Chondrocyte (in vitro differentiated cells): ENCODE measurements around the gene RYR2. TPM values are rescaled to one million over a fixed set of nuclear protein-coding genes. Genes with fewer than 3 reads are reported as not detected.

Experiments used
- DNase-seq: peaks from one replicate; pipeline ENCODE4 v3.0.0; 2021; ENCODE audit warnings: mixed read lengths, low spot score
- H3K27ac Mint-ChIP-seq: one replicate; pipeline ENCODE4 v1.8.0; 2021; ENCODE audit warnings: mild to moderate bottlenecking, moderate library complexity, mixed read lengths; ENCODE audit not compliant: unreplicated experiment
- H3K27me3 Mint-ChIP-seq: 2 replicates; pipeline ENCODE4 v1.8.0; 2021; ENCODE audit warnings: low read depth, mixed read lengths
- H3K36me3 Mint-ChIP-seq: 2 replicates; pipeline ENCODE4 v1.8.0; 2021; ENCODE audit warnings: low read depth, mixed read lengths
- H3K4me1 Mint-ChIP-seq: 2 replicates; pipeline ENCODE4 v1.8.0; 2021; ENCODE audit warnings: low read depth, mild to moderate bottlenecking, mixed read lengths
- H3K4me3 Mint-ChIP-seq: one replicate; pipeline ENCODE4 v1.8.0; 2021; ENCODE audit warnings: mild to moderate bottlenecking, moderate library complexity, mixed read lengths; ENCODE audit not compliant: unreplicated experiment
- H3K9me3 Mint-ChIP-seq: 2 replicates; pipeline ENCODE4 v1.8.0; 2021; ENCODE audit warnings: low read depth, mixed read lengths
- total RNA-seq: library from RNA; stranded (reverse); gene quantifications from 3 replicates; pipeline ENCODE4 v1.2.1, GENCODE V29; 2021
- TF ChIP-seq, protein P1 (sequence below): fragments of 200-600 bp; sonication (generic); IDR thresholded peaks from 2 replicates; pipeline ENCODE4 v1.5.0; 2021; ENCODE audit warnings: antibody characterized with exemption, mild to moderate bottlenecking, moderate library complexity

The RYR2 gene
- total RNA-seq, 1 donor from 2014 or later: 0.12 TPM

DNA sequence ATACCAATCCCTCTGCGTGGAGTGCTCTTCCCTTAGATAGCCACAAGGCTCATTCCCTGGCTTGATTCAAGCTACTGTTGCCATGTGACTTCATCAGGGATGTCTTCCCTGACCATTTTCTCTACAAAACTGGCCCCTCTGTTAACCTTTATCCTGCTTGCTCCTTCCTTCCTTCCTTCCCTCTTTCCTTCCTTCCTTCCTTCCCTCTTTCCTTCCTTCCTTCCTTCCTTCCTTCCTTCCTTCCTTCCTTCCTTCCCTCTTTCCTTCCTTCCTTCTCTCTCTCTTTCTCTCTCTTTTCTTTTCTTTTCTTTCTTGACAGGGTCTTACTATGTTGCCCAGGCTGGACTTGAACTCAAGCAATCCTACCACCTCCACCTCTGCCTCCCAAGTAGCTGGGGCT lies 6.2 kb upstream of the RYR2 start:
- Mint-ChIP-seq H3K9me3 (no peaks in the 10 kb centered on the region), H3K4me1 (peaks cover 15% of the 10 kb centered on the region), H3K4me3 (no peak overlapping the region), H3K36me3 (no peaks in the 10 kb centered on the region), H3K27ac (no peak overlapping the region), H3K27me3 (peaks cover 14% of the 10 kb centered on the region)
- no peak for DNase-seq
- TF ChIP-seq, protein P1, sequence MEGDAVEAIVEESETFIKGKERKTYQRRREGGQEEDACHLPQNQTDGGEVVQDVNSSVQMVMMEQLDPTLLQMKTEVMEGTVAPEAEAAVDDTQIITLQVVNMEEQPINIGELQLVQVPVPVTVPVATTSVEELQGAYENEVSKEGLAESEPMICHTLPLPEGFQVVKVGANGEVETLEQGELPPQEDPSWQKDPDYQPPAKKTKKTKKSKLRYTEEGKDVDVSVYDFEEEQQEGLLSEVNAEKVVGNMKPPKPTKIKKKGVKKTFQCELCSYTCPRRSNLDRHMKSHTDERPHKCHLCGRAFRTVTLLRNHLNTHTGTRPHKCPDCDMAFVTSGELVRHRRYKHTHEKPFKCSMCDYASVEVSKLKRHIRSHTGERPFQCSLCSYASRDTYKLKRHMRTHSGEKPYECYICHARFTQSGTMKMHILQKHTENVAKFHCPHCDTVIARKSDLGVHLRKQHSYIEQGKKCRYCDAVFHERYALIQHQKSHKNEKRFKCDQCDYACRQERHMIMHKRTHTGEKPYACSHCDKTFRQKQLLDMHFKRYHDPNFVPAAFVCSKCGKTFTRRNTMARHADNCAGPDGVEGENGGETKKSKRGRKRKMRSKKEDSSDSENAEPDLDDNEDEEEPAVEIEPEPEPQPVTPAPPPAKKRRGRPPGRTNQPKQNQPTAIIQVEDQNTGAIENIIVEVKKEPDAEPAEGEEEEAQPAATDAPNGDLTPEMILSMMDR: no peak

DNA sequence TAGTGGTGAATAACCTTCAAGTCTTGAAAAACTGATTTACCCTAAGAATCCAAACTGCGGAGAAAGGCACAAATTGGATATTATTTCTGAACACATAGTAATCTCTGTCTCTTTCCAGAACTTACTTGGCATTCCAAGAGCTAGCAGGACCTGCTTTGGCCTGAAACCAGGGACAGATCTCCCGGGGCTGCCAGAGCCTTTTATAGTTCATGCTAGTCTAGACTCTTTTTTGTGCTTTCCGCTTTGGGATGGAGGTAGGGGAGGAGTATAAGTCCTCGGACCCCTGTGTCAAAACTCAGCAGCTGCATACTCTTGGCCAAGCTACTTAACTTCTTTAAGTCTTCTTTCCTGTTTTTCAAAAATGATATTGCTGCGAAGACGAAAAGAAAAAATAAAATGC lies 3.8 kb upstream of the RYR2 start:
- TF ChIP-seq, protein P1: no peak
- Mint-ChIP-seq H3K27ac (no peak overlapping the region), H3K4me1 (peaks cover 12% of the 10 kb centered on the region), H3K4me3 (no peak overlapping the region), H3K27me3 (peaks cover 32% of the 10 kb centered on the region), H3K36me3 (no peaks in the 10 kb centered on the region), H3K9me3 (no peaks in the 10 kb centered on the region)
- no peak for DNase-seq

DNA sequence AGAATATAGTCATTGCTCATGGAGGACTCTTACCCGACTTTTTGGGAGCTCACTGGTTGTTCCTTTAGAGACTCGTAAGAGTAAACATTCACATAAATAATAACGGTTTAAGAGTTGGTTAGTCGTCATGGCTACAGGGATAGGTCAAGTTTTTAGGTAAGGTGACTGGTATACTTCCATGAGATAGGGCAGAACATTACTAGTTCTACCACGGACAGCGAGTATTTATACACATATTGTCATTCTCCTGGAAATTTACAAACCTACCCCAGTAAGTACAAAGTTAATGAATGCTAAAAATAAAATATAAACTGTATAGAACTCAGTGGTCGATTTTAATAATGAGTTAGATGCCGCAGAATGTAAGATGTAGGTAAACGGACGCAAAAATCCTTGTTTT lies 1.2 kb upstream of the RYR2 start:
- Mint-ChIP-seq H3K27me3 (peaks cover 49% of the 10 kb centered on the region), H3K9me3 (no peaks in the 10 kb centered on the region), H3K4me1 (peaks cover 17% of the 10 kb centered on the region), H3K27ac (no peak overlapping the region), H3K36me3 (no peaks in the 10 kb centered on the region), H3K4me3 (no peak overlapping the region)
- TF ChIP-seq, protein P1: no peak
- no peak for DNase-seq

DNA sequence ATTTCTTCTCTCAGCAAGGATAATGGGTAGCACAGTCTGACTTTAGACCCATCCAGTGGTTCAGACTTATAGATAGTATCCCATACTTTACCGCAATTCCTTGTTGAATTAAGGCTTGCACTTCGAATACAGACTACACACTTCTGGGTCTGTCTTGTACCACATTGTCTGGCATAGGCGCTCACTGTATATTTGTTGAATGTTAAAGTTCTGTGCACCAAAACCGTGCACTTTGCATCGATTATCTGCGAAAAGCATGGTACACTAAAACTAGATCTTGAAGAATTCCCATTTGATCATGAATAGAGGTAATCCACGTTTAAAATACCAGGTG lies 556 bp upstream of the RYR2 start:
- peaks cover 17% of the 10 kb centered on the region for H3K4me1 Mint-ChIP-seq
- peak overlapping the region; percentile 64 for H3K4me3 Mint-ChIP-seq
- no peaks in the 10 kb centered on the region for H3K9me3 Mint-ChIP-seq
- peaks cover 49% of the 10 kb centered on the region for H3K27me3 Mint-ChIP-seq
- H3K27ac Mint-ChIP-seq: no peak overlapping the region
- TF ChIP-seq, protein P1: no peak
- DNase-seq: no peak
- no peaks in the 10 kb centered on the region for H3K36me3 Mint-ChIP-seq

DNA sequence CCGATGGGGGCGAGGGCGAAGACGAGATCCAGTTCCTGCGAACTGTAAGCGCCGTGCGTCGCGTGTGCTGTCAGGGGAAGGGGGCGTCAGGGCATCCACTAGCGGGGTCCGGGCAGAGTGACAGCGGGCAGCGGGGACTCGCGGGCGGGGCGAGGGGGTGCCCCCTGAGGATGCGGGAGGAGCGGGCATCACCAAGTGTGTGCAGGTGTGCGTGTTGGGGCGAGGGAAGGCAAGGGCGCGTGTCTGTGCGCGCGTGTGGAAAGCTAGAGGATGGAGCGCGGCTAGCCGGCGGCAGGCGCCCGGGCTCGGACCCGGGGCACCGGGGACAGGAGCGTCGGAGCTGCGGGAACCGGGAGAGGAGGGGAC lies 525 bp downstream of the RYR2 start:
- Mint-ChIP-seq H3K27me3 (peaks cover 49% of the 10 kb centered on the region), H3K27ac (no peak overlapping the region), H3K36me3 (no peaks in the 10 kb centered on the region), H3K4me3 (peak overlapping the region; percentile 61), H3K9me3 (no peaks in the 10 kb centered on the region), H3K4me1 (peaks cover 17% of the 10 kb centered on the region)
- TF ChIP-seq, protein P1: no peak
- DNase-seq: no peak
